Measurements from ENCODE around the gene DEFB132. TPM values are rescaled to one million over a fixed set of nuclear protein-coding genes. Genes with fewer than 3 reads are reported as not detected.

DEFB132 gene, protein sequence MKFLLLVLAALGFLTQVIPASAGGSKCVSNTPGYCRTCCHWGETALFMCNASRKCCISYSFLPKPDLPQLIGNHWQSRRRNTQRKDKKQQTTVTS
- total RNA-seq (2013), result not detected
- polyA plus RNA-seq (not detected), polyA minus RNA-seq (not detected in 2 replicates), total RNA-seq (0 to 0.35 (median 0) reads per million in 11 experiments)

GRCh38 chr20:257419-257818 lies at the start of gene DEFB132:
TSS of gene DEFB132 (plus strand) at chr20:257724. CDS start at chr20:257779, 55 bp downstream.
- no peak within 1 kb of the TSS for H2AFZ ChIP-seq (ENCODE audit: insufficient read depth, low read depth, low read length, poor library complexity, severe bottlenecking)
- H3K4me1 ChIP-seq (ENCODE audit: control insufficient read depth in 1 of 2, insufficient read depth in 2 of 2, low read length in 2 of 2), result no peaks in the 10 kb centered on the region
- no peak within 1 kb of the TSS for H3K4me3 ChIP-seq (replicated peaks in 1 of 3; ENCODE audit: low read depth in 2 of 3, low read length in 3 of 3)
- no peaks in the 10 kb centered on the region for H4K20me1 ChIP-seq (ENCODE audit: insufficient read depth, low read length)
- no peak within 1 kb of the TSS for H3K9ac ChIP-seq (ENCODE audit: insufficient read depth, low read length, poor library complexity, severe bottlenecking)
- H3K9me3 Mint-ChIP-seq, result no peaks in the 10 kb centered on the region
- WGBS (ENCODE audit: insufficient coverage), result 100% methylated on average over 6 of the region's 7 CpGs
- H3K79me2 ChIP-seq (ENCODE audit: insufficient read depth, low read length), result no peaks in the 10 kb centered on the region
- no peaks in the 10 kb centered on the region for H3K36me3 Mint-ChIP-seq
- no peak for TF ChIP-seq CTCF (IDR thresholded peaks at IDR 0.05)
- H3K4me1 Mint-ChIP-seq, result peaks cover 10% of the 10 kb centered on the region
- no peak within 1 kb of the TSS for H3K27ac ChIP-seq (ENCODE audit: low read depth in 1 of 2, low read length in 2 of 2)
- intact Hi-C loops (cut with micrococcal nuclease), result no loop called here
- no peak within 1 kb of the TSS for H3K27ac Mint-ChIP-seq
- H3K4me2 ChIP-seq (replicated peaks; ENCODE audit: extremely low read depth, low read length, poor library complexity, severe bottlenecking), result no peak within 1 kb of the TSS
- no peaks in the 10 kb centered on the region for H3K36me3 ChIP-seq (replicated peaks in 1 of 2; ENCODE audit: control insufficient read depth in 1 of 2, insufficient read depth in 2 of 2, low read length in 2 of 2)
- no peak for DNase-seq
- H3K27me3 ChIP-seq (ENCODE audit: control insufficient read depth in 2 of 2, insufficient read depth in 2 of 2, low read length in 2 of 2), result no peaks in the 10 kb centered on the region
- no peaks in the 10 kb centered on the region for H3K9me3 ChIP-seq (replicated peaks in 1 of 2; ENCODE audit: control insufficient read depth in 1 of 2, insufficient read depth in 1 of 2, low read length in 2 of 2)
- peak within 1 kb of the TSS in 1 of 2 donors; percentile 29 for H3K4me3 Mint-ChIP-seq
- peaks cover 0 to 5% (median 3%) of the 10 kb centered on the region in 3 donors for H3K27me3 Mint-ChIP-seq (ENCODE audit: low read depth in 3 of 3)

GRCh38 chr20:208942-209566 lies 48.5 kb upstream of the DEFB132 start:
- Mint-ChIP-seq H3K4me3 (no peak overlapping the region), H3K36me3 (no peaks in the 10 kb centered on the region), H3K27ac (no peak overlapping the region), H3K27me3 (ENCODE audit: low read depth in 3 of 3) (peaks cover 0 to 2% (median 0%) of the 10 kb centered on the region in 3 donors), H3K9me3 (no peaks in the 10 kb centered on the region), H3K4me1 (no peaks in the 10 kb centered on the region)
- Histone ChIP-seq H3K9me3 (replicated peaks in 1 of 2; ENCODE audit: control insufficient read depth in 1 of 2, insufficient read depth in 1 of 2, low read length in 2 of 2) (no peaks in the 10 kb centered on the region), H3K4me3 (replicated peaks in 1 of 3; ENCODE audit: low read depth in 2 of 3, low read length in 3 of 3) (no peak overlapping the region), H3K9ac (ENCODE audit: insufficient read depth, low read length, poor library complexity, severe bottlenecking) (no peak overlapping the region), H3K79me2 (ENCODE audit: insufficient read depth, low read length) (no peaks in the 10 kb centered on the region), H3K36me3 (replicated peaks in 1 of 2; ENCODE audit: control insufficient read depth in 1 of 2, insufficient read depth in 2 of 2, low read length in 2 of 2) (no peaks in the 10 kb centered on the region), H2AFZ (ENCODE audit: insufficient read depth, low read depth, low read length, poor library complexity, severe bottlenecking) (no peak overlapping the region), H3K4me2 (replicated peaks; ENCODE audit: extremely low read depth, low read length, poor library complexity, severe bottlenecking) (no peak overlapping the region), H3K27me3 (ENCODE audit: control insufficient read depth in 2 of 2, insufficient read depth in 2 of 2, low read length in 2 of 2) (no peaks in the 10 kb centered on the region), H4K20me1 (ENCODE audit: insufficient read depth, low read length) (no peaks in the 10 kb centered on the region), H3K27ac (ENCODE audit: low read depth in 1 of 2, low read length in 2 of 2) (no peak overlapping the region), H3K4me1 (ENCODE audit: control insufficient read depth in 1 of 2, insufficient read depth in 2 of 2, low read length in 2 of 2) (no peaks in the 10 kb centered on the region)
- DNase-seq, result peak; percentile 35 to 56 (median 52)
- intact Hi-C loops (cut with micrococcal nuclease), result loop anchor here (2.0 to 5.0 kb wide), 2 partner anchors 58 kb away; no protein-coding TSS in a partner anchor
- TF ChIP-seq CTCF (IDR thresholded peaks at IDR 0.05), result peak; percentile 77
- 30% methylated on average over 2 of the region's 5 CpGs for WGBS (ENCODE audit: insufficient coverage)
